Caco-2 (cell line): Measurements from ENCODE around the gene GRK4. TPM values are rescaled to one million over a fixed set of nuclear protein-coding genes. Genes with fewer than 3 reads are reported as not detected.

Experiments used
- BruUV-seq: library from RNA; stranded (reverse); fragments of 400-500 nt; replicated peaks from 2 replicates; lab custom pipeline; 2021; lab: Mats Ljungman, UMichigan
- CTCF ChIA-PET: fragments of 300-600 bp; sonication (Branson Sonifier 250); formaldehyde crosslinking; loops from one replicate; lab custom pipeline; 2022; ENCODE audit warnings: antibody characterized with exemption; lab: Charles Lee
- POLR2A ChIA-PET: fragments of 300-600 bp; sonication (Branson Sonifier 250); formaldehyde crosslinking; loops from one replicate; lab custom pipeline; 2022; ENCODE audit warnings: antibody characterized with exemption; lab: Charles Lee
- DNase-seq, 2 experiments: peaks; one replicate each; pipeline versions ENCODE4 v3.0.0 to v3.0.0-alpha.2; 2020 to 2022
- H3K27me3 ChIP-seq: replicated peaks from 2 replicates; pipeline ENCODE4 v1.6.0; 2011; ENCODE audit warnings: low read length; ENCODE audit not compliant: control insufficient read depth, insufficient read depth
- H3K36me3 ChIP-seq: 2 replicates; pipeline ENCODE4 v1.5.1; 2011; ENCODE audit warnings: low read length; ENCODE audit not compliant: control insufficient read depth, insufficient read depth
- H3K4me1 ChIP-seq: fragments of 250-450 bp; sonication (Bioruptor Pico); 2 replicates; pipeline ENCODE4 v1.5.1; 2020; ENCODE audit warnings: mild to moderate bottlenecking
- H3K4me3 ChIP-seq: 2 replicates; pipeline ENCODE4 v1.5.1; 2011; ENCODE audit warnings: low read depth, mild to moderate bottlenecking, control low read depth, low read length
- H3K9me3 ChIP-seq: fragments of 250-450 bp; sonication (Bioruptor Pico); 2 replicates; pipeline ENCODE4 v1.5.1; 2020; ENCODE audit warnings: mild to moderate bottlenecking, moderate library complexity
- H3K27ac Mint-ChIP-seq: one replicate; pipeline ENCODE4 v1.8.0; 2022; ENCODE audit warnings: mixed read lengths; ENCODE audit not compliant: unreplicated experiment
- H3K27me3 Mint-ChIP-seq: one replicate; pipeline ENCODE4 v1.8.0; 2022; ENCODE audit warnings: mixed read lengths; ENCODE audit not compliant: insufficient read depth, unreplicated experiment
- H3K36me3 Mint-ChIP-seq: one replicate; pipeline ENCODE4 v1.8.0; 2022; ENCODE audit warnings: mild to moderate bottlenecking, mixed read lengths; ENCODE audit not compliant: insufficient read depth, unreplicated experiment
- H3K4me1 Mint-ChIP-seq: one replicate; pipeline ENCODE4 v1.8.0; 2022; ENCODE audit warnings: low read depth, mixed read lengths; ENCODE audit not compliant: unreplicated experiment
- H3K4me3 Mint-ChIP-seq: one replicate; pipeline ENCODE4 v1.8.0; 2022; ENCODE audit warnings: mild to moderate bottlenecking, moderate library complexity, mixed read lengths; ENCODE audit not compliant: unreplicated experiment
- H3K9me3 Mint-ChIP-seq: one replicate; pipeline ENCODE4 v1.8.0; 2022; ENCODE audit warnings: mixed read lengths; ENCODE audit not compliant: unreplicated experiment
- intact Hi-C: fragments of 100-400 bp; cut with micrococcal nuclease; formaldehyde crosslinking; loops from one replicate; pipeline ENCODE4 v1.10.0; 2022; ENCODE audit not compliant: unreplicated experiment
- total RNA-seq: library from RNA; stranded (reverse); gene quantifications from 2 replicates; pipeline ENCODE4 v1.2.3, GENCODE V29; 2022
- TF ChIP-seq, protein P1 (sequence below), 2 experiments: fragments of 200-600 bp in 1 of 2; IDR thresholded peaks; 1 replicate in 1 of 2; 2 replicates in 1 of 2; pipeline versions ENCODE4 v1.5.1 to v1.8.0; 2011 to 2022; ENCODE audit warnings: antibody characterized with exemption in 1 of 2, control low read depth in 1 of 2, inconsistent platforms in 1 of 2, low read depth in 1 of 2, low read length in 1 of 2, mild to moderate bottlenecking in 1 of 2, moderate library complexity in 1 of 2; ENCODE audit not compliant: insufficient read depth in 1 of 2, severe bottlenecking in 1 of 2, unreplicated experiment in 1 of 2

GRK4 gene
- total RNA-seq, 1 experiment from 2014 or later, result 7.1 TPM

- H3K4me3 Mint-ChIP-seq, result no peak overlapping the region
- no peaks in the 10 kb centered on the region for H3K9me3 Mint-ChIP-seq
- POLR2A ChIA-PET, result no interaction called here
- Histone ChIP-seq H3K9me3 (no peaks in the 10 kb centered on the region), H3K4me1 (no peaks in the 10 kb centered on the region), H3K36me3 (no peaks in the 10 kb centered on the region), H3K4me3 (no peak overlapping the region), H3K27me3 (no peaks in the 10 kb centered on the region)
- intact Hi-C loops, result no loop called here
- BruUV-seq, result no TSS peak
- DNase-seq, result no peak
- no peak overlapping the region for H3K27ac Mint-ChIP-seq
- no peaks in the 10 kb centered on the region for H3K27me3 Mint-ChIP-seq
- TF ChIP-seq, protein P1, sequence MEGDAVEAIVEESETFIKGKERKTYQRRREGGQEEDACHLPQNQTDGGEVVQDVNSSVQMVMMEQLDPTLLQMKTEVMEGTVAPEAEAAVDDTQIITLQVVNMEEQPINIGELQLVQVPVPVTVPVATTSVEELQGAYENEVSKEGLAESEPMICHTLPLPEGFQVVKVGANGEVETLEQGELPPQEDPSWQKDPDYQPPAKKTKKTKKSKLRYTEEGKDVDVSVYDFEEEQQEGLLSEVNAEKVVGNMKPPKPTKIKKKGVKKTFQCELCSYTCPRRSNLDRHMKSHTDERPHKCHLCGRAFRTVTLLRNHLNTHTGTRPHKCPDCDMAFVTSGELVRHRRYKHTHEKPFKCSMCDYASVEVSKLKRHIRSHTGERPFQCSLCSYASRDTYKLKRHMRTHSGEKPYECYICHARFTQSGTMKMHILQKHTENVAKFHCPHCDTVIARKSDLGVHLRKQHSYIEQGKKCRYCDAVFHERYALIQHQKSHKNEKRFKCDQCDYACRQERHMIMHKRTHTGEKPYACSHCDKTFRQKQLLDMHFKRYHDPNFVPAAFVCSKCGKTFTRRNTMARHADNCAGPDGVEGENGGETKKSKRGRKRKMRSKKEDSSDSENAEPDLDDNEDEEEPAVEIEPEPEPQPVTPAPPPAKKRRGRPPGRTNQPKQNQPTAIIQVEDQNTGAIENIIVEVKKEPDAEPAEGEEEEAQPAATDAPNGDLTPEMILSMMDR (IDR thresholded peaks at IDR 0.05; ENCODE audit: insufficient read depth in 1 of 2, low read depth in 1 of 2, low read length in 1 of 2, severe bottlenecking in 1 of 2, unreplicated experiment in 1 of 2), result no peak
- no peaks in the 10 kb centered on the region for H3K4me1 Mint-ChIP-seq
- no peaks in the 10 kb centered on the region for H3K36me3 Mint-ChIP-seq
- CTCF ChIA-PET, result no interaction called here
Observed at GRCh38 chr4:2991243-2991642, 27.9 kb downstream of the GRK4 start.

GRCh38 chr4:2994917-2995316 is 31.5 kb downstream of the GRK4 start:
- H3K9me3 ChIP-seq, result no peaks in the 10 kb centered on the region
- H3K4me3 Mint-ChIP-seq, result no peak overlapping the region
- no peaks in the 10 kb centered on the region for H3K27me3 ChIP-seq
- intact Hi-C loops, result no loop called here
- no peak overlapping the region for H3K27ac Mint-ChIP-seq
- H3K27me3 Mint-ChIP-seq, result no peaks in the 10 kb centered on the region
- CTCF ChIA-PET, result no interaction called here
- peaks cover 8% of the 10 kb centered on the region for H3K4me1 Mint-ChIP-seq
- POLR2A ChIA-PET, result no interaction called here
- no peaks in the 10 kb centered on the region for H3K4me1 ChIP-seq
- H3K9me3 Mint-ChIP-seq, result no peaks in the 10 kb centered on the region
- TF ChIP-seq, protein P1 (IDR thresholded peaks at IDR 0.05; ENCODE audit: insufficient read depth in 1 of 2, low read depth in 1 of 2, low read length in 1 of 2, severe bottlenecking in 1 of 2, unreplicated experiment in 1 of 2), result no peak
- H3K36me3 Mint-ChIP-seq, result no peaks in the 10 kb centered on the region
- no peak for DNase-seq
- H3K36me3 ChIP-seq, result no peaks in the 10 kb centered on the region
- no TSS peak for BruUV-seq
- H3K4me3 ChIP-seq, result no peak overlapping the region

GRCh38 chr4:2995546-2996265 is 32.3 kb downstream of the GRK4 start:
- Mint-ChIP-seq H3K27ac (no peak overlapping the region), H3K27me3 (no peaks in the 10 kb centered on the region), H3K36me3 (no peaks in the 10 kb centered on the region), H3K4me1 (peaks cover 8% of the 10 kb centered on the region), H3K9me3 (no peaks in the 10 kb centered on the region), H3K4me3 (no peak overlapping the region)
- CTCF ChIA-PET, result interaction anchor here (0.7 kb wide), 1 partner anchor 39 kb away, joined by 3 read pairs; no protein-coding TSS in a partner anchor
- intact Hi-C loops, result no loop called here
- no peaks in the 10 kb centered on the region for H3K27me3 ChIP-seq
- DNase-seq, result no peak
- no peaks in the 10 kb centered on the region for H3K4me1 ChIP-seq
- no peaks in the 10 kb centered on the region for H3K36me3 ChIP-seq
- POLR2A ChIA-PET, result no interaction called here
- H3K4me3 ChIP-seq, result no peak overlapping the region
- H3K9me3 ChIP-seq, result no peaks in the 10 kb centered on the region
- BruUV-seq, result no TSS peak
- TF ChIP-seq, protein P1 (IDR thresholded peaks at IDR 0.05; ENCODE audit: insufficient read depth in 1 of 2, low read depth in 1 of 2, low read length in 1 of 2, severe bottlenecking in 1 of 2, unreplicated experiment in 1 of 2), result no peak
